ENCODE data around the gene SPAG9.

Gene SPAG9

DNA sequence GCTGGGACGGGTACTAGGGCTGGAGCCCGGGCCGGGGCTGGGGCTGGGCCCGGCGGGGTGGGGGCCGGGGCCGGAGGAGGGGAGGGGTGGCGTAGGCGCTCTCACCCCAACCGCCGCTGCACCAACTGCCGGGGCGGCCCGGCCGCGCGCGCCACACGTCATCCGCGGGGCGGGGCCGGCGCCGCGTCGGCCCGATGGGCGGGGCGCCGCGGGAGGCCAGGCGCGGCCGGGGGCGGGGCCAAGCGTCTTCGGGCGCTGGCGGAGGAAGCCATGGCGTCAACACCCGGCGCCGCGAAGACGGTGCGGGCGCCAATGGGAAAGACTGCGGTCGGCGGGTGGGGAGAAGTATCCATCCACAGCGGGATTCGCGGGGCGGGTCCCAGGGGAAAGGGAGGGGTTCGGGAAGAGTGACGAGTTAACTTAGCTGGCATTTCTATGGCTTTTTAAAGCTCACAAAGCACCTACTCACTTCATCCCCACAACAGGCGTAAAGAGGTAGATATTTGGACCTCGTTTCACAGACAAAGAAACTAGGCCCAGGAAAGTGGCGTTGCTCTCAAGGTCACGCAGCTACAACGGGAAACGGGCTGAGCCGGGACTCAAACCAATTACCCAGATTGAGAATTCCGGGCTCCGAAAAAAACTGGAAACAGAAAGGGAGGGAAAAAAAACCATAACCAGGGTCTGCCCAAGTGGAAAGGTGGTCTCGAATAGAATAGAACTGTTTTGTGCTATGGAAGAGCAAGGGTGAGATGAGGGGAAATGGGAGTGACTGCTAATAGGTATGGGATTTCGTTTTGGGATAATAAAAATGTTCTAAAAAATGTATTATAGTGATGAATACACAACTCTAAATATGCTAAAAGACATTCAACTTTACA lies at the start of gene SPAG9 (continued):
- TF ChIP-seq ZNF221 (tag by site-specific recombination; IDR thresholded peaks at IDR 0.05; ENCODE audit: borderline replicate concordance) (no peak), ZNF473 (tag by site-specific recombination; IDR thresholded peaks at IDR 0.05) (no peak), HOXA7 (CRISPR knock-in tag; IDR thresholded peaks at IDR 0.05; ENCODE audit: borderline replicate concordance) (no peak), ZFP3 (tag by site-specific recombination; IDR thresholded peaks at IDR 0.05; ENCODE audit: low read depth) (no peak), ZNF660 (tag by site-specific recombination; IDR thresholded peaks at IDR 0.05) (peak; percentile 11; the same call in 1 of the 2 replicates), SP7 (tag by site-specific recombination; IDR thresholded peaks at IDR 0.05) (peak; percentile 43), ZNF362 (tag by site-specific recombination; IDR thresholded peaks at IDR 0.05) (peak; percentile 87), ZNF426 (tag by site-specific recombination; IDR thresholded peaks at IDR 0.05) (no peak), ZNF175 (tag by site-specific recombination; IDR thresholded peaks at IDR 0.05) (no peak), ZNF792 (tag by site-specific recombination; IDR thresholded peaks at IDR 0.05) (no peak), GLIS2 (tag by site-specific recombination; IDR thresholded peaks at IDR 0.05) (peak; percentile 47), ZSCAN16 (tag by site-specific recombination; IDR thresholded peaks at IDR 0.05) (peak; percentile 67; the same call in 1 of the 2 replicates), ZNF501 (tag by site-specific recombination; IDR thresholded peaks at IDR 0.05) (0 out of 2 replicates have a peak, but pooled peaks have one; percentile 19), ZNF571 (tag by site-specific recombination; IDR thresholded peaks at IDR 0.05) (no peak), ZNF521 (tag by site-specific recombination; IDR thresholded peaks at IDR 0.05) (no peak), ZBTB1 (tag by site-specific recombination; IDR thresholded peaks at IDR 0.05) (peak; percentile 97), ZNF335 (tag by site-specific recombination; conservative IDR thresholded peaks at IDR 0.05) (peak; percentile 51), ZNF701 (tag by site-specific recombination; IDR thresholded peaks at IDR 0.05) (no peak), ZNF133 (tag by site-specific recombination; IDR thresholded peaks at IDR 0.05) (no peak), ZNF654 (tag by site-specific recombination; IDR thresholded peaks at IDR 0.05; ENCODE audit: low read depth) (no peak), ZNF26 (tag by site-specific recombination; IDR thresholded peaks at IDR 0.05) (no peak), YY1 (tag by site-specific recombination; IDR thresholded peaks at IDR 0.05) (no peak; the same call in 1 of the 2 replicates), ZNF658 (tag by site-specific recombination; IDR thresholded peaks at IDR 0.05) (no peak)
- TF ChIP-seq, protein P1, sequence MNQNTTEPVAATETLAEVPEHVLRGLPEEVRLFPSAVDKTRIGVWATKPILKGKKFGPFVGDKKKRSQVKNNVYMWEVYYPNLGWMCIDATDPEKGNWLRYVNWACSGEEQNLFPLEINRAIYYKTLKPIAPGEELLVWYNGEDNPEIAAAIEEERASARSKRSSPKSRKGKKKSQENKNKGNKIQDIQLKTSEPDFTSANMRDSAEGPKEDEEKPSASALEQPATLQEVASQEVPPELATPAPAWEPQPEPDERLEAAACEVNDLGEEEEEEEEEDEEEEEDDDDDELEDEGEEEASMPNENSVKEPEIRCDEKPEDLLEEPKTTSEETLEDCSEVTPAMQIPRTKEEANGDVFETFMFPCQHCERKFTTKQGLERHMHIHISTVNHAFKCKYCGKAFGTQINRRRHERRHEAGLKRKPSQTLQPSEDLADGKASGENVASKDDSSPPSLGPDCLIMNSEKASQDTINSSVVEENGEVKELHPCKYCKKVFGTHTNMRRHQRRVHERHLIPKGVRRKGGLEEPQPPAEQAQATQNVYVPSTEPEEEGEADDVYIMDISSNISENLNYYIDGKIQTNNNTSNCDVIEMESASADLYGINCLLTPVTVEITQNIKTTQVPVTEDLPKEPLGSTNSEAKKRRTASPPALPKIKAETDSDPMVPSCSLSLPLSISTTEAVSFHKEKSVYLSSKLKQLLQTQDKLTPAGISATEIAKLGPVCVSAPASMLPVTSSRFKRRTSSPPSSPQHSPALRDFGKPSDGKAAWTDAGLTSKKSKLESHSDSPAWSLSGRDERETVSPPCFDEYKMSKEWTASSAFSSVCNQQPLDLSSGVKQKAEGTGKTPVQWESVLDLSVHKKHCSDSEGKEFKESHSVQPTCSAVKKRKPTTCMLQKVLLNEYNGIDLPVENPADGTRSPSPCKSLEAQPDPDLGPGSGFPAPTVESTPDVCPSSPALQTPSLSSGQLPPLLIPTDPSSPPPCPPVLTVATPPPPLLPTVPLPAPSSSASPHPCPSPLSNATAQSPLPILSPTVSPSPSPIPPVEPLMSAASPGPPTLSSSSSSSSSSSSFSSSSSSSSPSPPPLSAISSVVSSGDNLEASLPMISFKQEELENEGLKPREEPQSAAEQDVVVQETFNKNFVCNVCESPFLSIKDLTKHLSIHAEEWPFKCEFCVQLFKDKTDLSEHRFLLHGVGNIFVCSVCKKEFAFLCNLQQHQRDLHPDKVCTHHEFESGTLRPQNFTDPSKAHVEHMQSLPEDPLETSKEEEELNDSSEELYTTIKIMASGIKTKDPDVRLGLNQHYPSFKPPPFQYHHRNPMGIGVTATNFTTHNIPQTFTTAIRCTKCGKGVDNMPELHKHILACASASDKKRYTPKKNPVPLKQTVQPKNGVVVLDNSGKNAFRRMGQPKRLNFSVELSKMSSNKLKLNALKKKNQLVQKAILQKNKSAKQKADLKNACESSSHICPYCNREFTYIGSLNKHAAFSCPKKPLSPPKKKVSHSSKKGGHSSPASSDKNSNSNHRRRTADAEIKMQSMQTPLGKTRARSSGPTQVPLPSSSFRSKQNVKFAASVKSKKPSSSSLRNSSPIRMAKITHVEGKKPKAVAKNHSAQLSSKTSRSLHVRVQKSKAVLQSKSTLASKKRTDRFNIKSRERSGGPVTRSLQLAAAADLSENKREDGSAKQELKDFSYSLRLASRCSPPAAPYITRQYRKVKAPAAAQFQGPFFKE (tag by site-specific recombination; IDR thresholded peaks at IDR 0.05; ENCODE audit: borderline replicate concordance), result no peak
- TF ChIP-seq, protein P2, sequence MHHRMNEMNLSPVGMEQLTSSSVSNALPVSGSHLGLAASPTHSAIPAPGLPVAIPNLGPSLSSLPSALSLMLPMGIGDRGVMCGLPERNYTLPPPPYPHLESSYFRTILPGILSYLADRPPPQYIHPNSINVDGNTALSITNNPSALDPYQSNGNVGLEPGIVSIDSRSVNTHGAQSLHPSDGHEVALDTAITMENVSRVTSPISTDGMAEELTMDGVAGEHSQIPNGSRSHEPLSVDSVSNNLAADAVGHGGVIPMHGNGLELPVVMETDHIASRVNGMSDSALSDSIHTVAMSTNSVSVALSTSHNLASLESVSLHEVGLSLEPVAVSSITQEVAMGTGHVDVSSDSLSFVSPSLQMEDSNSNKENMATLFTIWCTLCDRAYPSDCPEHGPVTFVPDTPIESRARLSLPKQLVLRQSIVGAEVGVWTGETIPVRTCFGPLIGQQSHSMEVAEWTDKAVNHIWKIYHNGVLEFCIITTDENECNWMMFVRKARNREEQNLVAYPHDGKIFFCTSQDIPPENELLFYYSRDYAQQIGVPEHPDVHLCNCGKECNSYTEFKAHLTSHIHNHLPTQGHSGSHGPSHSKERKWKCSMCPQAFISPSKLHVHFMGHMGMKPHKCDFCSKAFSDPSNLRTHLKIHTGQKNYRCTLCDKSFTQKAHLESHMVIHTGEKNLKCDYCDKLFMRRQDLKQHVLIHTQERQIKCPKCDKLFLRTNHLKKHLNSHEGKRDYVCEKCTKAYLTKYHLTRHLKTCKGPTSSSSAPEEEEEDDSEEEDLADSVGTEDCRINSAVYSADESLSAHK (tag by site-specific recombination; IDR thresholded peaks at IDR 0.05), result peak; percentile 41; the same call in 1 of the 2 replicates
